NT2/D1 (cell line): ENCODE data around the gene LIG4.
"Not testable (repeated sequence)": the region's sequence is repeated elsewhere in the genome, so short reads cannot be mapped to it uniquely, and the experiment has no call there.

ENCODE experiments used
- DNase-seq: peaks from one replicate; pipeline ENCODE4 v3.0.0-alpha.2; 2011; ENCODE audit warnings: low read depth, low spot score
- H3K27me3 ChIP-seq: 2 replicates; pipeline ENCODE4 v1.6.0; 2011; ENCODE audit warnings: mild to moderate bottlenecking; ENCODE audit not compliant: insufficient read length, insufficient read depth
- H3K36me3 ChIP-seq: 2 replicates; pipeline ENCODE4 v1.6.1; 2011; ENCODE audit warnings: mild to moderate bottlenecking, low read length, mixed read lengths; ENCODE audit not compliant: insufficient read depth, insufficient read length
- H3K4me1 ChIP-seq: 2 replicates; pipeline ENCODE4 v1.5.1; 2011; ENCODE audit not compliant: insufficient read depth, insufficient read length
- H3K4me3 ChIP-seq: 2 replicates; pipeline ENCODE4 v1.5.1; 2011; ENCODE audit warnings: low read depth; ENCODE audit not compliant: insufficient read length
- H3K9ac ChIP-seq: 2 replicates; pipeline ENCODE4 v1.6.0; 2011; ENCODE audit warnings: low read depth; ENCODE audit not compliant: insufficient read length
- H3K9me3 ChIP-seq: 2 replicates; pipeline ENCODE4 v1.5.1; 2011; ENCODE audit warnings: mild to moderate bottlenecking, low read length; ENCODE audit not compliant: insufficient read depth
- SUZ12 ChIP-seq: IDR thresholded peaks from 2 replicates; pipeline ENCODE4 v1.6.1; 2011; ENCODE audit not compliant: insufficient read length, insufficient read depth; ENCODE audit errors: extremely low read depth
- YY1 ChIP-seq: IDR thresholded peaks from 2 replicates; pipeline ENCODE4 v1.6.1; 2011; ENCODE audit not compliant: insufficient read length, insufficient read depth
- ZNF274 ChIP-seq: IDR thresholded peaks from 2 replicates; pipeline ENCODE4 v1.6.1; 2011; ENCODE audit warnings: mild to moderate bottlenecking, low read depth, low read length

Gene LIG4

GRCh38 chr13:108225440-108225839 lies 10.1 kb upstream of the LIG4 start:
- no peaks in the 10 kb centered on the region for H3K9me3 ChIP-seq
- no peak for DNase-seq
- no peaks in the 10 kb centered on the region for H3K4me1 ChIP-seq
- no peak overlapping the region for H3K4me3 ChIP-seq
- TF ChIP-seq SUZ12 (no peak), ZNF274 (no peak), YY1 (no peak)
- H3K36me3 ChIP-seq, result peaks cover 7% of the 10 kb centered on the region
- no peak overlapping the region for H3K9ac ChIP-seq
- no peaks in the 10 kb centered on the region for H3K27me3 ChIP-seq

- Histone ChIP-seq H3K9ac (no peak overlapping the region), H3K9me3 (no peaks in the 10 kb centered on the region), H3K36me3 (no peaks in the 10 kb centered on the region), H3K27me3 (no peaks in the 10 kb centered on the region), H3K4me1 (no peaks in the 10 kb centered on the region), H3K4me3 (no peak overlapping the region)
- no peak for DNase-seq
- TF ChIP-seq YY1 (no peak), ZNF274 (no peak), SUZ12 (no peak)
Observed at GRCh38 chr13:108223687-108224503, 8.6 kb upstream of the LIG4 start.

DNA sequence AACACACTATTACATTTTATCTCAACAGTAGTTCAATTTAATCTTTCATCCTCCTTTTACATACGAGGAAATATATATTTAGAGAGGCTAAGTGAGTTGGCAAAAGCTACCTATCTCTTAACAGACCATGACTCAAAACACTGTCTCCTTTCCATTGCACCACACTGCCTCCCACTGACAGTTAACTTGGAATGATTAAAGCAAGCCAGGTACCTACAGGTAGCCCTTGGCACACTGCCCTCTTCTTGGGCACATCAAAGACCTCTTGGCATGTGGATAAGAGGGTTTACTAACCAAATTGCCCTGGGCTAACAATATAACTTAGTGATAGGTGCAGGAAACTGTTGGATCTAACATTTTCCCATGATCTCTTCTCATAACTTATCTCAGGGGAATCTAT lies 4.7 kb upstream of the LIG4 start:
- Histone ChIP-seq H3K4me1 (no peaks in the 10 kb centered on the region), H3K4me3 (no peak overlapping the region), H3K36me3 (no peaks in the 10 kb centered on the region), H3K9ac (no peak overlapping the region), H3K9me3 (no peaks in the 10 kb centered on the region), H3K27me3 (no peaks in the 10 kb centered on the region)
- TF ChIP-seq SUZ12 (no peak), YY1 (no peak), ZNF274 (no peak)
- DNase-seq, result no peak

DNA sequence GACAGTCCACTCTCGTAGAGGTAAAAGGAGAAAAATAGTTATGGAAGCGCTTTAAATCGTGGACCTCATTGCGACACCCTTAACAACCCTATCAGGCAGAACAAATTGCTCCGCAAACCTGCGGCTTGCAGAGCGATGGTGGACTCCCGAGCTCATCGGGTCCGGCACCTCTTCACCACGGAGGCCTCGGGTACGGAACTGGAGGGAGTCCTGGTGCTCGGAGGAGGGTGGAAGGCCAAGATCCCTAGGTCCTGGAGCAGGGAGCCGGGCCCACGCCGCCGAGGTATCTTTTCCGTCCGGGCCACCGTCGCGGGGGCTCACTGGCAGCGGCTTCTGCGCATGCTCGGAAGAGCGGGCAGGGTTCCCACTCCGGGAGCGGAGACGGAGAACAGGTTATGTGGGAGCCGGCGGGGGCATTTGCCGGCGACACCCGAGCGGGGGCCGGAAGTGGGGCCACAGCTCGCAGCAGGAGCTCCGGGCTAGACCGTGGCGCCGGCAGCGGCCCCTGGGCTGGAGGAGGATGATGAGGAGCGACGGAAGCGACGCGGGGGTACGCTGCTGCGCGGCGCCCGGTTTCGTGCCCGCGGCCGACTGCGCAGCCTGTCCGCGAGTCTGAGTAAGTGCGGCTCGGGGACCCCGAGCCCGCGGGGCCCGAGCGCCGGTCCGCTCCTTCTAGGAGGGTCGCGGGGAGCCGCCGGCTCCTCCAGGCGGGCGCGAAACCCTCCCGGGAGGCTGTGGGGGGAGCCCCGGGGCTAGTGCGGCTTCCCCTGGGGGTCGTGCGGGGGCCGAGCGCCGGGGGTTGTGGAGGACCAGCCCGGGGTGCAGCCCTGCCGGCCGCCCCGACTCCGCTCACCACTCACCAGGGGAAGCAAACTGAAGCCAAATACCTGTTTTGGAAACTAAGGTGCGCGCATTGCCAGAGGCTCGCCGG lies 3.0 kb upstream of the LIG4 start, which contains the start of gene ABHD13:
Gene ABHD13 (plus strand): TSS at position 349 of the 931 bp plus-strand sequence. CDS start 10,827 bp downstream, outside the sequence.
- Histone ChIP-seq H3K4me1 (no peaks in the 10 kb centered on the region), H3K4me3 (peak within 1 kb of the TSS; percentile 80), H3K36me3 (no peaks in the 10 kb centered on the region), H3K27me3 (no peaks in the 10 kb centered on the region), H3K9me3 (no peaks in the 10 kb centered on the region), H3K9ac (peak within 1 kb of the TSS; percentile 95)
- peak; percentile 78 for DNase-seq
- no peak for TF ChIP-seq ZNF274
- no peak for TF ChIP-seq SUZ12
- TF ChIP-seq YY1, result no peak

DNA sequence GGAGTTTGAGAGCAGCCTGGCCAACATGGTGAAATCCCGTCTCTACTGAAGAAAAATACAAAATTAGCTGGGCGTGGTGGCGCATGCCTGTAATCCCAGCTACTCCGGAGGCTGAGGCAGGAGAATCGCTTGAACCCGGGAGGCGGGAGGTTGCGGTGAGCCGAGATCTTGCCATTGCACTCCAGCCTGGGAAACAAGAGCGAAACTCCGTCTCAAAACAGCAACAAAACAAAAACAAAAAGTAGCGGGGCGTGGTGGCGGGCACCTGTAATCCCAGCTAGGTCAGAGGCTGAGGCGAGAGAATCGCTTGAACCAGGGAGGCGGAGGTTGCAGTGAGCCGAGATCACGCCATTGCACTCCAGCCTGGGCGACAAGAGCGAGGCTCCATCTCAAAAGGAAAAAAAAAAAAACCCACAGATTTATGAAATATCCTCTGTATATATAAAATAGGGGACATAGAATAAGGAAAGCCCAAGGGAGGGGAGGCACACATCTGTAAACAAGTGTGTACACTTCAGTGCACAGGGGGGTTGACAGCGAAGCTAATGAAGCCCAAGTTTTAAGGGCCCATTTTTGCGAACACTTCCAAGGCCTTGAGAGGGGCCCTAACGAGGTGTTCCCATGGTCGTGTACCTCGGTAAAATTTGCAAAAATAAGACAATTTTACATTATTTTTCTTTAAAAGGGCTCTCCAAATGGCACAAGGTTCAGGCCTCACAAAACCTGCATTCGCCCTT lies 2.1 kb upstream of the LIG4 start:
- Histone ChIP-seq H3K4me3 (peak overlapping the region; percentile 80), H3K9ac (peak overlapping the region; percentile 95)
- H3K4me1 ChIP-seq, H3K36me3 ChIP-seq, DNase-seq, H3K9me3 ChIP-seq, H3K27me3 ChIP-seq: not testable (repeated sequence)

DNA sequence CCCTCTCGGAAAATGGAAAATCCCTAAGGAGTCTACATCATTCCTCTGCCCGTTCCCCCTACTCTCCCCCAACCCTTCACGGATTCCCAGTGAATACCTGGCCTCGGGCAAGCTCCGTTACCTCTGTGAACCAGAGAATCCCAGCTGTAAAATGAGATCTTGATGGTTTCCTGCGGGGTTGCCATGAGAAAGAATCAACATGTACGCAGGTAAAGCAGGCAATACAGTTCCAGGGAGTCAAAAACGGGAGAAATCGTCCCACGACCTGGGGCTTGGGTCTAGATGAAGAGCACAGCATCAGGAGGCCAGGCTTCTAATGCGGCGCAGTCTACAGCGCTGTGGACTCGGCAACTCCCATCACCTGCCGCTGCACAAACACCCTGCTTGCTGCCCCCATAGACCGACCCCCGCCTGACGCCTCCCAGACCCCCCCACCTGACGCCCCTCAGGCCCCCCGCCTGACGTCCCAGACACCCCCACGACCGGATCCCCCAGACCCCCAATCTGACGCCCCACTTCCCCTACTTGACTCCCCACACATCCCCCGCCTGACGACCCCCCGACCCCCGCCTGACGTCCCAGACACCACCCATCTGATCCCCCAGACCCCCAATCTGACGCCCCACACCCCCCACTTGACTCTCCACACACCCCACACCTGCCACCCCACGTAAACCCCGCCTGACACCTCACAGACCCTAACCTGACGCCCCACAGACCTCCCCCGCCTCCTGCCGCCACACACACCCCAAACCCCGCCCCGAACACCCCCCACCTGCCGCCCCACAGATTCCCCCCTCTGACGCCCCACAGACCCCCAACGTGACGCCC lies 680 bp downstream of the LIG4 start:
- H3K9ac ChIP-seq, result peak overlapping the region; percentile 50
- H3K36me3 ChIP-seq, result peaks cover 6% of the 10 kb centered on the region
- no peaks in the 10 kb centered on the region for H3K4me1 ChIP-seq
- no peaks in the 10 kb centered on the region for H3K27me3 ChIP-seq
- DNase-seq, result no peak
- TF ChIP-seq YY1 (no peak), SUZ12 (no peak), ZNF274 (no peak)
- no peaks in the 10 kb centered on the region for H3K9me3 ChIP-seq
- H3K4me3 ChIP-seq, result peak overlapping the region; percentile 51
